Gastroesophageal sphincter (tissue), 4 donors: ENCODE results near the gene PPOX. TPM values are rescaled to one million over a fixed set of nuclear protein-coding genes. Genes with fewer than 3 reads are reported as not detected.

ENCODE experiments used
- ATAC-seq: fragments of 150-250 bp; one replicate; pipeline ENCODE4 v1.9.1; 2016; ENCODE audit warnings: mild to moderate bottlenecking, moderate library complexity
- H3K27ac ChIP-seq, 4 donors: fragments of 200-600 bp; sonication (generic) in 3 of 4; 1 replicate in 3 of 4; 2 replicates in 1 of 4; pipeline ENCODE4 v1.5.1; 2016 to 2019
- H3K27me3 ChIP-seq: fragments of 200-600 bp; sonication (generic); one replicate; pipeline ENCODE4 v1.5.1; 2019
- H3K36me3 ChIP-seq, 2 donors: fragments of 200-600 bp; sonication (generic); one replicate each; pipeline ENCODE4 v1.5.1; 2019; ENCODE audit warnings: control low read depth in 1 of 2
- H3K4me1 ChIP-seq, 3 donors: fragments of 200-600 bp; sonication (generic); 1 replicate in 2 of 3; 2 replicates in 1 of 3; pipeline ENCODE4 v1.5.1; 2016 to 2019; ENCODE audit warnings: control low read depth in 2 of 3
- H3K4me3 ChIP-seq, 2 donors: fragments of 200-600 bp; sonication (generic); one replicate each; pipeline ENCODE4 v1.5.1; 2019; ENCODE audit warnings: mild to moderate bottlenecking in 1 of 2, moderate library complexity in 1 of 2
- H3K9me3 ChIP-seq, 3 donors: fragments of 200-600 bp; sonication (generic); one replicate each; pipeline ENCODE4 v1.5.1; 2017 to 2019; ENCODE audit warnings: control low read depth in 2 of 3
- EP300 ChIP-seq: sonication (generic); formaldehyde crosslinking; IDR thresholded peaks from one replicate; pipeline ENCODE4 v1.6.1; 2017; ENCODE audit warnings: antibody characterized with exemption, mild to moderate bottlenecking
- POLR2A ChIP-seq, 2 donors: fragments of 450-650 bp; IDR thresholded peaks; one replicate each; pipeline ENCODE4 v1.6.1; 2017; ENCODE audit warnings: antibody characterized with exemption in 2 of 2, mild to moderate bottlenecking in 2 of 2, moderate library complexity in 1 of 2
- POLR2AphosphoS5 ChIP-seq: sonication (generic); formaldehyde crosslinking; IDR thresholded peaks from one replicate; pipeline ENCODE4 v1.6.1; 2017; ENCODE audit warnings: antibody characterized with exemption
- WGBS, 2 donors: methylation state at CpG; one replicate each; pipeline ENCODE4 v1.1.5; 2018; ENCODE audit warnings: low coverage in 1 of 2; 5-methylcytosine and 5-hydroxymethylcytosine counted together
- total RNA-seq, 4 donors: library from RNA; depleted of rRNA; stranded (reverse); fragments of >200 nt; gene quantifications; one replicate each; pipeline ENCODE4 v1.1.0, GENCODE V29; 2016
- TF ChIP-seq, protein P1 (sequence below), 4 experiments: fragments of 200-600 bp in 2 of 4; fragments of 450-650 bp in 2 of 4; sonication (generic) in 1 of 4; IDR thresholded peaks; one replicate each; pipeline ENCODE4 v1.5.1; 2017 to 2019; ENCODE audit warnings: antibody characterized with exemption in 4 of 4, mild to moderate bottlenecking in 2 of 4, moderate library complexity in 2 of 4

PPOX gene
- total RNA-seq, 4 donors from 2014 or later: 10.5 to 27.4 (median 17.6) TPM

DNA sequence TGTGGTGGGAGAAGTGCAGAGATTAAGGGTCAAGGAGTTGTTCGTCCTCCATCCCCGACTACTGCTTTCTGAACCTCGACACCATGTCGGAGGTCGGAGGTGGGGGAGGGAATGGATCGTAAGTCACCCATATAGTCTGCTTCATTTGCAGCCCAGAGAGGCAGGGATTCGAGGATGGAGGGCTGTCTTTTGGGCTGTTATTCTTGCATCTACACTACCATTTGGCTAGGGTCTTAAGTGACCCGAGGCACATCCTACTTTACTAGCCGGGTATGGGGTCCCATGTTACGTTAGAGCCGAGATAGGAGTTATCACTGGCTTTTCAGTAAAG is 6.3 kb upstream of the PPOX start:
- no peaks in the 10 kb centered on the region for H3K27me3 ChIP-seq
- TF ChIP-seq POLR2AphosphoS5 (no peak), EP300 (no peak), POLR2A (IDR thresholded peaks at IDR 0.05) (no peak)
- TF ChIP-seq, protein P1, sequence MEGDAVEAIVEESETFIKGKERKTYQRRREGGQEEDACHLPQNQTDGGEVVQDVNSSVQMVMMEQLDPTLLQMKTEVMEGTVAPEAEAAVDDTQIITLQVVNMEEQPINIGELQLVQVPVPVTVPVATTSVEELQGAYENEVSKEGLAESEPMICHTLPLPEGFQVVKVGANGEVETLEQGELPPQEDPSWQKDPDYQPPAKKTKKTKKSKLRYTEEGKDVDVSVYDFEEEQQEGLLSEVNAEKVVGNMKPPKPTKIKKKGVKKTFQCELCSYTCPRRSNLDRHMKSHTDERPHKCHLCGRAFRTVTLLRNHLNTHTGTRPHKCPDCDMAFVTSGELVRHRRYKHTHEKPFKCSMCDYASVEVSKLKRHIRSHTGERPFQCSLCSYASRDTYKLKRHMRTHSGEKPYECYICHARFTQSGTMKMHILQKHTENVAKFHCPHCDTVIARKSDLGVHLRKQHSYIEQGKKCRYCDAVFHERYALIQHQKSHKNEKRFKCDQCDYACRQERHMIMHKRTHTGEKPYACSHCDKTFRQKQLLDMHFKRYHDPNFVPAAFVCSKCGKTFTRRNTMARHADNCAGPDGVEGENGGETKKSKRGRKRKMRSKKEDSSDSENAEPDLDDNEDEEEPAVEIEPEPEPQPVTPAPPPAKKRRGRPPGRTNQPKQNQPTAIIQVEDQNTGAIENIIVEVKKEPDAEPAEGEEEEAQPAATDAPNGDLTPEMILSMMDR (IDR thresholded peaks at IDR 0.05): no peak
- H3K4me3 ChIP-seq: peak overlapping the region; percentile 95 to 98
- H3K36me3 ChIP-seq: peaks cover 0 to 63% of the 10 kb centered on the region in 2 donors
- H3K27ac ChIP-seq: peak overlapping the region; percentile 82 to 94 (median 93)
- ATAC-seq: no peak
- WGBS, 2 donors: 0 to 5% methylated on average over 2 to 6 of the region's 11 CpGs
- H3K4me1 ChIP-seq: peaks cover 7 to 58% (median 26%) of the 10 kb centered on the region in 3 donors
- no peaks in the 10 kb centered on the region for H3K9me3 ChIP-seq

GRCh38 chr1:161160671-161161145 is 5.5 kb upstream of the PPOX start:
- Histone ChIP-seq H3K9me3 (no peaks in the 10 kb centered on the region), H3K4me3 (peak overlapping the region in 1 of 2 donors; percentile 98), H3K27me3 (no peaks in the 10 kb centered on the region), H3K4me1 (peaks cover 7 to 57% (median 29%) of the 10 kb centered on the region in 3 donors), H3K27ac (peak overlapping the region in 2 of 4 donors; percentile 92 to 94), H3K36me3 (peaks cover 0 to 66% of the 10 kb centered on the region in 2 donors)
- TF ChIP-seq, protein P1 (IDR thresholded peaks at IDR 0.05): no peak
- ATAC-seq: no peak
- WGBS, 2 donors: 92 to 97% methylated on average over 6 to 10 of the region's 22 CpGs

- Histone ChIP-seq H3K4me3 (no peak overlapping the region), H3K27ac (peak overlapping the region in 1 of 4 donors; percentile 92), H3K4me1 (peaks cover 7 to 58% (median 29%) of the 10 kb centered on the region in 3 donors), H3K9me3 (no peaks in the 10 kb centered on the region), H3K36me3 (peaks cover 0 to 65% of the 10 kb centered on the region in 2 donors), H3K27me3 (no peaks in the 10 kb centered on the region)
- TF ChIP-seq, protein P1 (IDR thresholded peaks at IDR 0.05): no peak
- TF ChIP-seq POLR2A (IDR thresholded peaks at IDR 0.05) (no peak), EP300 (no peak), POLR2AphosphoS5 (no peak)
- 75 to 76% methylated on average over 4 to 5 of the region's 5 CpGs for WGBS, 2 donors
- no peak for ATAC-seq
Observed at GRCh38 chr1:161161652-161162051, 4.6 kb upstream of the PPOX start.

DNA sequence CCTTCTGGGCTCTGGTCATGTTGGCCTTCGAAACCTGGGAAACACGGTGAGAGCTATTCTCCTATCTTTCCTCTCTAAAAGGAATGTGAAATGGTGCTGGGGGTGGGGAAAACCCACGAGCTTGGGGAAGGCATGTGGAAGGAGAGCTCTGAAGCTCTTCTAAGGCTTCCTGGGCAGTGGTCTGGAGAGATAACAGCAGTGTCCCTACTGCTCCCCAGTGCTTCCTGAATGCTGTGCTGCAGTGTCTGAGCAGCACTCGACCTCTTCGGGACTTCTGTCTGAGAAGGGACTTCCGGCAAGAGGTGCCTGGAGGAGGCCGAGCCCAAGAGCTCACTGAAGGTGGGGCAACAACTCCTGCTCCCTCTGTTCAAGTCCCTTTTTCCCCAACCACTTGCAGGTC is 4.2 kb upstream of the PPOX start:
- H3K36me3 ChIP-seq: peaks cover 0 to 61% of the 10 kb centered on the region in 2 donors

GRCh38 chr1:161162806-161163205 is 3.4 kb upstream of the PPOX start:
- H3K4me3 ChIP-seq: no peak overlapping the region
- no peak for ATAC-seq
- H3K27me3 ChIP-seq: no peaks in the 10 kb centered on the region
- TF ChIP-seq, protein P1 (IDR thresholded peaks at IDR 0.05): no peak
- no peak for TF ChIP-seq POLR2AphosphoS5
- no peak for TF ChIP-seq POLR2A (IDR thresholded peaks at IDR 0.05)
- no peak for TF ChIP-seq EP300
- H3K9me3 ChIP-seq: no peaks in the 10 kb centered on the region
- H3K36me3 ChIP-seq: peaks cover 0 to 53% of the 10 kb centered on the region in 2 donors
- peaks cover 7 to 69% (median 39%) of the 10 kb centered on the region in 3 donors for H3K4me1 ChIP-seq
- WGBS, 2 donors: 92% methylated on average over 2 of the region's 10 CpGs; no CpG with 5 or more reads in 1 of the 2 donors
- peak overlapping the region in 1 of 4 donors; percentile 11 for H3K27ac ChIP-seq

More for the DNA sequence above, 4.2 kb upstream of the PPOX start:
- no peak for TF ChIP-seq EP300
- TF ChIP-seq POLR2A (IDR thresholded peaks at IDR 0.05): no peak
- TF ChIP-seq, protein P1 (IDR thresholded peaks at IDR 0.05): no peak
- no peak for TF ChIP-seq POLR2AphosphoS5
- Histone ChIP-seq H3K4me3 (no peak overlapping the region), H3K4me1 (peaks cover 7 to 62% (median 31%) of the 10 kb centered on the region in 3 donors), H3K27ac (no peak overlapping the region), H3K27me3 (no peaks in the 10 kb centered on the region), H3K9me3 (no peaks in the 10 kb centered on the region)
- 64 to 79% methylated on average over 5 to 6 of the region's 7 CpGs for WGBS, 2 donors
- no peak for ATAC-seq
